Epithelial cell of proximal tubule (primary cell): ENCODE measurements around the gene TOP2A. TPM values are rescaled to one million over a fixed set of nuclear protein-coding genes. Genes with fewer than 3 reads are reported as not detected.

Source experiments
- DNase-seq: peaks from one replicate; pipeline ENCODE4 v3.0.0-alpha.2; 2011; ENCODE audit warnings: low read depth
- H3K4me3 ChIP-seq: 2 replicates; pipeline ENCODE4 v1.5.1; 2011; ENCODE audit warnings: low read depth, mild to moderate bottlenecking, low read length
- CTCF ChIP-seq: conservative IDR thresholded peaks from 2 replicates; pipeline ENCODE4 v1.5.1; 2012; ENCODE audit warnings: low read depth, mild to moderate bottlenecking, low read length
- total RNA-seq: library from RNA; depleted of rRNA; stranded (reverse); fragments of >200 nt; gene quantifications from 2 replicates; pipeline ENCODE4 v1.2.3, GENCODE V29; 2015

Gene TOP2A
- total RNA-seq, 1 donor from 2014 or later: 206 TPM

DNA sequence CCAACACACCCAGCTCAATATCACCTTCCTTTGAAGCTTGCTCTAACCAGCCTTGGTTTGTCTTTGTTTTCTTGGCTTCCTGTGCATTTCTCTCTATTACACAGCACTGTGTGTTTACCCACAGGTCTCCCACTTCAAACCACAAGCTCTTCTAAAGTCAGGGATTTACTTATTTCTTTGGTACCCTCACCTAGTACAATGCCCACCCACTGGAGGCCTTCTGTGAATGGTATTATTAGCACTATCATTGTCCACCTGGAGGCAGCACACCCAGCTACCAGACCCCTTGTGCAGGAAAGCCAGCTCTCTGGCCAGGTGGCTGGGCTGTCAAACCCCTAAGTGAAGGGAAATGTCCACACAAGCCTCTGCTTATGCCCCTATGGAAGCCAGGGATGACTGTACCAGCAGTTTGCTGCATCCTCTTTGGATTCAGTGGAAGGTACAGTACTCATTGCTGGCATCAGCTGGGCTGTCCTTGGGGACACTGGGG is 9.4 kb upstream of the TOP2A start:
- H3K4me3 ChIP-seq: no peak overlapping the region
- no peak for TF ChIP-seq CTCF
- no peak for DNase-seq

DNA sequence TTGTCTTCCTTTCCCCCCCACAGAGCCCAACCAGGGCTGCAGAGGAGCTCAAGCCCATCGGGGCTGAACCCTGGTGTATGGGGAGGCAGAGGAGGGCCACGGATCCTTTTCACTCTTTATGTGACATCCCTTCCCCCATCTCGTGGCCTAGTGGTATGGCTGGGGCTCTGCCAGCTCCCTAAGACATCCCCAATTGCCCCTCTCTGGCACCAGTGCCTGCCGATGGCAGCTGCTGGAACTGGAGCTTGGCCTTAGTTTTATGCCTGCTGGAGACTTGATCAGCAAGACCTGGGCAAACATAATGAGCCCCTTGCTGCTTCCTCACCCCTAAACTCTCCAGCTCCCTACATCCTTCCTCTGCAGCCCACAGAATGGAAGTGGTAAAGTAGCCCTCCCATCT is 8.0 kb upstream of the TOP2A start:
- no peak for DNase-seq
- no peak overlapping the region for H3K4me3 ChIP-seq
- TF ChIP-seq CTCF: no peak

GRCh38 chr17:40422990-40423633 is 5.4 kb upstream of the TOP2A start:
- no peak for DNase-seq
- H3K4me3 ChIP-seq: no peak overlapping the region
- TF ChIP-seq CTCF: no peak

GRCh38 chr17:40419559-40420331 is 2.0 kb upstream of the TOP2A start:
- no peak for TF ChIP-seq CTCF
- no peak for DNase-seq
- no peak overlapping the region for H3K4me3 ChIP-seq

DNA sequence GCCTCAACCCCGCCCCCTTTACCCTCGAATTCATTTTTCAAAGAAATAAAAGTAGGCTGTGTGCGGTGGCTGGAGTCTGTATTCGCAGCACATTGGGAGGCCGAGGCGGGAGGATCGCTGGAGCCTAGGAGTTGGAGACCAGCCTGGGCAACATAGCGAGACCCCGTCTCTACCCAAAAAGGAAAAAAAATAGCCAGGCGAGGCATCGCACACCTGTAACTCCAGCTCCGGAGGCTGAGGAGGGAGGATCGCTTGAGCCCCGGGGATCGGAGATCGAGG is 671 bp upstream of the TOP2A start:
- no peak for DNase-seq
- no peak for TF ChIP-seq CTCF
- peak overlapping the region; percentile 59 for H3K4me3 ChIP-seq

GRCh38 chr17:40417258-40417608 is 463 bp downstream of the TOP2A start:
- TF ChIP-seq CTCF: peak; percentile 28
- no peak for DNase-seq
- peak overlapping the region; percentile 80 for H3K4me3 ChIP-seq

DNA sequence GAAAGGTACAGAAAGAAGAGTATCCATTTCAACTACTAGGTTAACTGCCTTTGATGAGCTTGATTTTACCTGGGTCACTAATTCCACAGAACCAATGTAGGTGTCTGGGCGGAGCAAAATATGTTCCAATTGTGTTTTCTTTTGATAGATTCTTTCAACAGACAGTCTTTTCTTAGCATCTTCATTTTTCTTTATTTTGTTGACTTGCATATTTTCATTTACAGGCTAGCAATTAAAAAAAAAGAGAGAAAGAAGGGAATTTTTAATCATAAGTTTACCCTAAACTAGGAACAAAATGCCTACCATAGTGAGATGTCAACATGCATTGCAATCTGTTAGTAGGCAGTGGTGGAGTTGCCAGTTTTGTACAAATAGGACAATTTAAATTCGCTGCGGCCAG is 1.0 kb downstream of the TOP2A start:
- H3K4me3 ChIP-seq: peak overlapping the region; percentile 80
- DNase-seq: no peak
- TF ChIP-seq CTCF: no peak
